ENCODE data around the gene ERAP2.

- no peak for TF ChIP-seq ZNF776 (CRISPR knock-in tag; IDR thresholded peaks at IDR 0.05)
- TF ChIP-seq POLR2A (IDR thresholded peaks at IDR 0.05; ENCODE audit: insufficient read depth in 1 of 2, low read depth in 2 of 2, low read length in 2 of 2) = no peak
- TF ChIP-seq ZNF224 (CRISPR knock-in tag; IDR thresholded peaks at IDR 0.05) = no peak
- TF ChIP-seq CTCF (CRISPR knock-in tag; IDR thresholded peaks at IDR 0.05) = no peak
These were observed 42.3 kb upstream of the ERAP2 start for GRCh38 chr5:96834016-96834415.

Measured in HepG2 (cell line).